GM10248 (cell line): ENCODE measurements around the gene VANGL1.

Experiments
- CTCF ChIA-PET: fragments of 300-600 bp; sonication (Branson Sonifier 250); formaldehyde crosslinking; extraction: SDS; loops from one replicate; lab custom pipeline; 2021; ENCODE audit warnings: antibody characterized with exemption; lab: Yijun Ruan, JAX
- POLR2A ChIA-PET: fragments of 350-650 bp; sonication (Branson Sonifier 250); formaldehyde crosslinking; extraction: SDS; loops from one replicate; lab custom pipeline; 2020; ENCODE audit warnings: antibody characterized with exemption; lab: Yijun Ruan, JAX
- DNase-seq: peaks from one replicate; pipeline ENCODE4 v3.0.0; 2012; ENCODE audit errors: extremely low spot score
- CTCF ChIP-seq: IDR thresholded peaks from 2 replicates; pipeline ENCODE4 v1.5.1; 2012; ENCODE audit warnings: mild to moderate bottlenecking, low read depth; ENCODE audit errors: extremely low read depth, missing control alignments, control extremely low read depth

Gene VANGL1

DNA sequence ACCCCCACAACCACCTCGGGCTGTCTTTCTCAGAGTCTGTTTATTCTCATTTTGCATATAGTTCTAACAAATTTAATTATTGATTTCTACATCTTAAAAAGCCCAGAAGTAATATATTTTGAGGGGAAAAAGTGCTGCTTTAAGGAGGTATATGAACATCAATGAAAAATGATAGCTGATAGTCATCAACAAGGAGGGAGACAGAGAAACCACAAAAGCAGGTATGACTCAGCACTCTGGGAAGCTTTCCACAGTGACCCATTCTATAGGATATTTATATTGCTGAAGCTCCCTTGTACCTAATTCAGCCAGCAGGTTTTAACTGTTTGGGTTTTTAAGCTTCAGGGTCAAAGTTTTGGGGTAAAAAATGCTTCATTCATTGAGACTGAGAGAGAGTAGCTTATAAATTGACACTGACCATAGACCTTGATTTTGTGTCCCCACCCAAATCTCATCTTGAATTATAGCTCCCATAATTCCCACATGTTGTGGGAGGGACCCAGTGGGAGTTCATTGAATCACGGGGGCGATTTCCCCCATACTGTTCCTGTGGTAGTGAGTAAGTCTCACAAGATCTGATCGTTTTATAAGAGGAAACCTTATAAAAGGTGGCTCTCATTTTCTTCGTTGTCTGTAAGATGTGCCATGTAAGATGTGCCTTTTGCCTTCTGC lies 27.4 kb downstream of the VANGL1 start:
- POLR2A ChIA-PET, result no interaction called here
- CTCF ChIA-PET, result interaction anchor here (0.8 to 1.6 kb wide), 5 partner anchors 10 to 37 kb away, joined by 3 to 6 read pairs (median 6); no protein-coding TSS in a partner anchor
- no peak for DNase-seq
- no peak for TF ChIP-seq CTCF

DNA sequence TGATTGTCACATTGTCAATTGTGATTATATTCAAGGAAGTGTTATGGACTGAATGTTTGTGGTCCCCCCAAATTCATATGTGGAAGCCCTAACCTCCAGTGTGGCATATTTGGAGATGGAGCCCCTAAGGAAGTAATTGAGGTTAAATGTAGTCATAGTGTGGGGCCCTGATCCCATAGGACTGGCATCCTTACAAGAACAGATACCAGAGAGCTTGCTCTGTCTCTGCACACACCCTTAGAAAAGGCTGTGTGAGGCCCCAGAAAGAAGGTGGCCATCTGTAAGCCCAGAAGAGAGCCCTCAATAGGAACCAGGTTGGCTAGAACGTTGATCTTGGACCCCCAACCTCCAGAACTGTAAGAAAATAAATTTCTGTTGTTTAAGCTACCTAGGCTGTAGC lies 28.1 kb downstream of the VANGL1 start:
- TF ChIP-seq CTCF, result no peak
- DNase-seq, result no peak
- CTCF ChIA-PET, result interaction anchor here (0.9 to 1.9 kb wide), 5 partner anchors 9 to 61 kb away, joined by 3 to 6 read pairs (median 6); no protein-coding TSS in a partner anchor
- POLR2A ChIA-PET, result no interaction called here

- DNase-seq, result no peak
- ChIA-PET CTCF (interaction anchor here (0.7 to 1.9 kb wide), 4 partner anchors 10 to 63 kb away, joined by 3 to 6 read pairs (median 5); no protein-coding TSS in a partner anchor), POLR2A (no interaction called here)
- TF ChIP-seq CTCF, result no peak
Measured at GRCh38 chr1:115670476-115671175, 28.9 kb downstream of the VANGL1 start.

- CTCF ChIA-PET, result interaction anchor here (1.3 to 1.9 kb wide), 3 partner anchors 9 to 63 kb away, joined by 6 read pairs; no protein-coding TSS in a partner anchor
- DNase-seq, result no peak
- POLR2A ChIA-PET, result no interaction called here
- TF ChIP-seq CTCF, result no peak
Measured at GRCh38 chr1:115671176-115671934, 29.6 kb downstream of the VANGL1 start.

DNA sequence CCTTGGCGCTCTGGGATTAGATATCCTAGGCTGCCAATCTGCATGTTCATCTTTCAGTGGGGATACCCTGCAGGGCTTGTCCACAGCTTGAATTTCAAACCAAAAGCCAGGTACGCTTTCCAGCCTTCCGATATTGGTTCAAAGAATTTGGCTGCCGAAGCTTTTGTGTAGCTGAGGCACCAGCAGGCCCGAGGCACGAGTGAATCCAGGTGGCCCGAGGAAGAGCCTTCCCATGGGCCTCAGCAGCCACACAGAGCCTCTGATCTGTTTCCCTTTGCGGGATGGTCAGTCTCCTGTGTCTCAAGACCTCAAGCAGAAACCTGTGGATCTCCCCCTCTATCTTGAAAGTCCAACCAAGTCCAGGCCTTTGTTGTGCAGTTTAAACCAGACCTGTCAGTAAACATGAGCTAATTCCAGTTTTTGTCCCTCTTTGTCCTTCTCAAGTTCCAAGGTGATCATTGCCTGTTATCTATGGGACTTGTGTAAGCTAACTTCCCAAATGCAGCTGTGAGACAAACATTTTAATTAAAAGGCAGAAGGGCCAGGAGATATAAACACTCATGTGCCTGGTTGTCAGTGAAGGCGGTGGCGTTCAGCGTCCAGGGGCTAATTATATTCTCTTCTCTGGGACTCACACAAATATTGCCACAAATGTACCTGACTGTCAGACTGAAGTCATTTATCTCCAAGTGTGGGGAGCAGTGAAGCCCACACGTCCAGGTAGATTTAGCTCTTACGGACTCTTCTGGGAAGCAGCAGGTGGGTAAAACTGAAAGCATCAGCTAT lies 30.6 kb downstream of the VANGL1 start:
- no peak for DNase-seq
- ChIA-PET POLR2A (interaction anchor here (0.7 kb wide), 1 partner anchor 237 kb away, joined by 5 read pairs; no protein-coding TSS in a partner anchor), CTCF (interaction anchor here (1.3 to 5.2 kb wide), 3 partner anchors 10 to 35 kb away, joined by 6 to 30 read pairs (median 7); no protein-coding TSS in a partner anchor)
- no peak for TF ChIP-seq CTCF
